Stimulated activated memory B cell treated with anti-CD40 and anti-IgM and Interleukin-4, amounts not matched to agents 10 μg/mL and 1 μg/mL and 100 μg/mL, for 72 hours (primary cell): ENCODE data around the gene PRKAB2.
A peak's percentile ranks its signal among the peaks of the same experiment; 100 is the strongest.
"Not testable (repeated sequence)": the region's sequence is repeated elsewhere in the genome, so short reads cannot be mapped to it uniquely, and the experiment has no call there.

ENCODE experiments used
- ATAC-seq: fragments of 150-1000 bp; cut with Tn5 transposase; 2 replicates; pipeline ENCODE4 v1.10.0; 2021
- H3K27ac Mint-ChIP-seq: one replicate; pipeline ENCODE4 v1.8.0; 2022; ENCODE audit warnings: mild to moderate bottlenecking, mixed read lengths
- H3K27me3 Mint-ChIP-seq: one replicate; pipeline ENCODE4 v1.8.0; 2022; ENCODE audit warnings: mixed read lengths
- H3K36me3 Mint-ChIP-seq: one replicate; pipeline ENCODE4 v1.8.0; 2022; ENCODE audit warnings: mixed read lengths
- H3K4me1 Mint-ChIP-seq: one replicate; pipeline ENCODE4 v1.8.0; 2022; ENCODE audit warnings: mixed read lengths
- H3K4me3 Mint-ChIP-seq: one replicate; pipeline ENCODE4 v1.8.0; 2022; ENCODE audit warnings: mild to moderate bottlenecking, moderate library complexity, mixed read lengths
- H3K9me3 Mint-ChIP-seq: one replicate; pipeline ENCODE4 v1.8.0; 2022; ENCODE audit warnings: mixed read lengths

PRKAB2 gene

GRCh38 chr1:147201786-147202185, 29.5 kb upstream of the PRKAB2 start:
- no peak overlapping the region for H3K4me3 Mint-ChIP-seq
- peaks cover 18% of the 10 kb centered on the region for H3K4me1 Mint-ChIP-seq
- peaks cover 2% of the 10 kb centered on the region for H3K36me3 Mint-ChIP-seq
- ATAC-seq = no peak
- no peaks in the 10 kb centered on the region for H3K9me3 Mint-ChIP-seq
- no peak overlapping the region for H3K27ac Mint-ChIP-seq
- H3K27me3 Mint-ChIP-seq = no peaks in the 10 kb centered on the region

- Mint-ChIP-seq H3K27ac (no peak overlapping the region), H3K4me3 (no peak overlapping the region), H3K27me3 (no peaks in the 10 kb centered on the region), H3K9me3 (no peaks in the 10 kb centered on the region), H3K36me3 (peaks cover 5% of the 10 kb centered on the region), H3K4me1 (peaks cover 18% of the 10 kb centered on the region)
- ATAC-seq = no peak
These were observed 29.0 kb upstream of the PRKAB2 start for GRCh38 chr1:147201276-147201675.

DNA sequence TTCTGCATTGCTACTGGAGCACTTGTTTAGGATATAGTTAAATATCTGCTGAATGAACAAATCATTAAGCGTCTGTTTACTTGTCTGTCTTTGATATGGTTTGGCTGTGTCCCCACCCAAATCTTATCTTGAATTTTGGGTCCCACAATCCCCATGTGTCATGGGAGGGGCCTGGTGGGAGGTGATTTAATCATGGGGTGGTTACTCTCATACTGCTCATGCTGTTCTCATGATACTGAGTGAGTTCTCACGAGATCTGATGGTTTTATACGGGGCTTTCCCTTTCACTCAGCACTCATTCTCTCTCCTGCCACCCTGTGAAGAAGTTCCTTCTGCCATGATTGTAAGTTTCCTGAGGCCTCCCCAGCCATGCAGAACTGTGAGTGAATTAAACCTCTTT, 25.1 kb upstream of the PRKAB2 start:
- not testable (repeated sequence) for H3K9me3 Mint-ChIP-seq, ATAC-seq, H3K4me3 Mint-ChIP-seq, H3K4me1 Mint-ChIP-seq, H3K27me3 Mint-ChIP-seq, H3K27ac Mint-ChIP-seq
- H3K36me3 Mint-ChIP-seq = peaks cover 15% of the 10 kb centered on the region

DNA sequence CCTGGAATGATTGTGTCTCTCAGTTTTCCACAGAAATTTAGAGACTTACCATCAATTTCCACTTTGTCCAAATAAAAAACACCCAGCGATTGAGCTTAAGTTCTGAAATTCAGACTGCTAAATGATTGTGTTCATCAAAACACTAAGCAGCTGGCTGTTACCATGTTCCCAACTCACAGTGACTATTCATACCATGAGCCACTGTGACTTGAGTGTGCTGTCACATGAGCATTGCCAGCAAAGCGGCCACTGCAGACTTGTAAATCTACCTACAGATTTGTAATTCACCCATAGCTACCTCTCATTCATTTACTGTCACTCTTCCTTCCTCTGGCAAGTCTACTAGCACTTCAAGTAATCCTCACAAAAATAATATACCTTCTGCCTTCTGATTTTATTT, 17.2 kb upstream of the PRKAB2 start:
- Mint-ChIP-seq H3K36me3 (peaks cover 9% of the 10 kb centered on the region), H3K27ac (no peak overlapping the region), H3K4me1 (no peaks in the 10 kb centered on the region)

DNA sequence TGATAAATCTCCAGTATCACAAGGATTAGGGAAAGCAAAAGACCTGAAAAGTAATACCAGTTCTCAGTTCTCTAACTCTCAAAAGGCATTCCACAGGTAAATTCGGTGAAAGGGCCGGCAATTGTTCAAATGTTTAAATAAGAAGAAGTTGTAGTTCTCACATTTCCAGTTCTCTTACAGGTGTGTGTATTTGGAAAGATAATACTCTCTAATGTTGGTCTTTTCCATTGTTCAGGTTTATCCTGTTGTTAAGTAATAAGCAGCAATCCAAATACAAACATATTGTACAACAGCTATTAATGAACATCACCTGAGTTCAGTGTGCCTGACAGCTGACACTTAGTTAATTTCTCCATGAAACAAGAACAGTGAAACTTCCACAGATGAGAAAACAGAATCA, 13.2 kb upstream of the PRKAB2 start:
- Mint-ChIP-seq H3K4me1 (no peaks in the 10 kb centered on the region), H3K4me3 (no peak overlapping the region), H3K27me3 (no peaks in the 10 kb centered on the region), H3K9me3 (no peaks in the 10 kb centered on the region), H3K27ac (no peak overlapping the region), H3K36me3 (no peaks in the 10 kb centered on the region)
- no peak for ATAC-seq

More for the DNA sequence above, 17.2 kb upstream of the PRKAB2 start:
- ATAC-seq = no peak
- Mint-ChIP-seq H3K27me3 (no peaks in the 10 kb centered on the region), H3K9me3 (no peaks in the 10 kb centered on the region), H3K4me3 (no peak overlapping the region)

DNA sequence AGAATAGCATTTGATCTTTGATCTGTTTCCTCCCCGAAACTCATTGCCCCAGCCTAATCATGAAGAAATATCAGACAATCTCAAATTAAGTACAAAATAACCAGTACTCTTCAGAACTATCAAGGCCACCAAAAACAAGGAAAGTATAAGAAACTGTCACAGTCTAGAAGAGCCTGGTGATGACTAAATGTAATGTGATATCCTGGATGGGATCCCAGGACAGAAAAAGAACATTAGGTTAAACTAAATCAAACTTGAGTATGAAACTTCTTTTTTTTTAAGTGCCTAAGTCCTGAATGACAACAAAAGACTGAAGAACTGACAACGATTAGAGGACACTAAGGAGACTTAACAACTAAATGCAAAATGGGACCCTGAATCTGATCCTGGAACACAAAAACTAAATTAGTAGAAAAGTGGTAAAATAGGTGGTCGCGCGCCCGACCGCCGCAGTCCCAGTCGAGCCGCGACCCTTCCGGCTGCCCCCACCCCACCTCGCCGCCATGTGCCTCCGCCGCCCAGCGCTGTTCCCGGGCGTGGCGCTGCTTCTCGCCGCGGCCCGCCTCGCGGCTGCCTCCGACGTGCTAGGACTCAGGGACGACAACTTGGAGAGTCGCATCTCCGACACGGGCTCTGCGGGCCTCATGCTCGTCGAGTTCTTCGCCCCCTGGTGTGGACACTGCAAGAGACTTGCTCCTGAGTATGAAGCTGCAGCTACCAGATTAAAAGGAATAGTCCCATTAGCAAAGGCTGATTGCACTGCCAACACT, 5.5 kb upstream of the PRKAB2 start:
- Mint-ChIP-seq H3K4me3 (no peak overlapping the region), H3K36me3 (peaks cover 19% of the 10 kb centered on the region), H3K27ac (no peak overlapping the region), H3K27me3 (no peaks in the 10 kb centered on the region), H3K9me3 (no peaks in the 10 kb centered on the region), H3K4me1 (peaks cover 13% of the 10 kb centered on the region)
- ATAC-seq = peak; percentile 34

DNA sequence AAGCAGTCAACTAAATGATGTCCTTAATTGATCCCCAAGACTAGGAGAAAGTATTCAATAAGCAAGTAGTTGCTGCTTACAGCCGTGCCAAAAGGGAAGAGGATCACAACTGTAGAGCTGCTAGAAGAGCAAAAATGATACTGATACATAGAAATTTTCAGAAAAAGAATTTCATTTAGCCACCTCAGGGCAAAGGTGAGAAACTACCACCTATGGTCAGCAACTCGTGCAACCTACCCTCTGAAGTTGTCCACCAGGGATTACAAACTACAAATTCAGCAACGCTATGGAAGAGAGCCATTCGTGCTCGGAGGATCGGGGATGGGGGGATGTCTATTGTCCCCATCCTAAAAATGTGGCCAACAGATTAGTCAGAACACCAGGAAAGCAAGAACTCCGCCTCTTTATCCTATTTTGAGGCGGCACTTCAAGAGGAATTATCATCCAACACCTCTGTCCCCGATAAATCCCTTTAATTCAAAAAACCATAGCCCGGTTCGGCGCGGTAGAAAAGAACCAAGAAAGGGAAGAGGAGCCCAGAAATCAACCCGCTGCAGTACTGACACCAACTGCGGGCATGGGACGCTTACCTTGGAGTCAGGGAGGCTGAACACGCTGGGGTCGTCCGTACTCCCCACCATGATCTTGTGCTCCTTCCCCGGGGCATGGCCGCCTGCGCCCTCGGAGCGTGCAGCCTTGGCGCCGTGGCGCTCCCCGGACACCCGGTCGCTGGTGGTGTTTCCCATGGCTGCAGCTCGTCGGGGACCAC, 687 bp downstream of the PRKAB2 start:
- Mint-ChIP-seq H3K4me3 (peak overlapping the region; percentile 88), H3K27me3 (no peaks in the 10 kb centered on the region), H3K9me3 (no peaks in the 10 kb centered on the region), H3K27ac (peak overlapping the region; percentile 93), H3K36me3 (peaks cover 13% of the 10 kb centered on the region), H3K4me1 (peaks cover 34% of the 10 kb centered on the region)
- no peak for ATAC-seq

- Mint-ChIP-seq H3K36me3 (peaks cover 17% of the 10 kb centered on the region), H3K9me3 (no peaks in the 10 kb centered on the region), H3K4me3 (no peak overlapping the region), H3K27me3 (no peaks in the 10 kb centered on the region), H3K4me1 (peaks cover 34% of the 10 kb centered on the region), H3K27ac (no peak overlapping the region)
- ATAC-seq = no peak
These were observed 2.2 kb downstream of the PRKAB2 start for GRCh38 chr1:147169840-147170674.

GRCh38 chr1:147169171-147169570, 3.1 kb downstream of the PRKAB2 start:
- no peak for ATAC-seq
- Mint-ChIP-seq H3K4me1 (peaks cover 32% of the 10 kb centered on the region), H3K27me3 (no peaks in the 10 kb centered on the region), H3K36me3 (peaks cover 19% of the 10 kb centered on the region), H3K27ac (no peak overlapping the region), H3K4me3 (no peak overlapping the region), H3K9me3 (no peaks in the 10 kb centered on the region)

- Mint-ChIP-seq H3K36me3 (peaks cover 21% of the 10 kb centered on the region), H3K4me3 (no peak overlapping the region), H3K27ac (no peak overlapping the region), H3K4me1 (peaks cover 28% of the 10 kb centered on the region), H3K9me3 (no peaks in the 10 kb centered on the region), H3K27me3 (no peaks in the 10 kb centered on the region)
- no peak for ATAC-seq
These were observed 3.6 kb downstream of the PRKAB2 start for GRCh38 chr1:147168626-147169058.

DNA sequence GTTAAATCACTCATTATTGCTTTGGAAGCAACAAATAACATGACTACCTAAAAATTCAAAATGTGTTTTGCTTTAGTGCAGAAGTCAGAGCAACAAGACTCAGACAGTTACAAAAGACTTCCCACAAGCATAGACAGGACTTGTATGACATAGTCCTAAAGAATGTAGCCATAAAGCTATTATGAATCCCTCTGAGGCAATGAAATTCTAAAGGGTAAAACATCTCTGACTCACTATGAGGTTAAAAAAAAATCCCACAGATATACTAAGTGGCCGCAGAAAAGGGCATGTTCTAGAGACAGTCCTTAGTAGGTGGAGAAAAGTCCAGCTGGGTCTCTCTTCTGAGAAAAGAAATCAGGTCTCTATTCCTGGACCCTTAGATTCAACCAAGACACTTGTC, 4.9 kb downstream of the PRKAB2 start:
- Mint-ChIP-seq H3K9me3 (no peaks in the 10 kb centered on the region), H3K36me3 (peaks cover 27% of the 10 kb centered on the region), H3K4me3 (no peak overlapping the region), H3K27ac (no peak overlapping the region), H3K27me3 (no peaks in the 10 kb centered on the region), H3K4me1 (peaks cover 21% of the 10 kb centered on the region)
- ATAC-seq = no peak

DNA sequence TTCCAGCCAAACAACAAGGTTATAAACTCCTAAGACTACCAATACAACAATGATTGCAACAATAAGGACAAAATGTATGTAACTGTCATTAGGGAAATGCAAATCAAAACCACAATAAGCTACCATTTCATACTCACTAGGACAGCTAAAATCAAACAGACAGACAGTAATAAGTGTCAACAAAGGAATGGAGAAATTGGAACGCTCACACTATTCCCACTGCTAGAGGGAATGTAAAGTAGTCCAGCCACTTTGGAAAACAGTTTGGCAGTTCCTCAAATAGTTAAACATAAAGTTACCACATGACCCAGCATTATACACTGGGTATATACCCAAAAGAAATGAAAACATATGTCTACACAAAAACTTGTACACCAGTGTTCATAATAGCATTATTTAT, 9.3 kb downstream of the PRKAB2 start:
- no peak for ATAC-seq
- H3K4me1 Mint-ChIP-seq = no peaks in the 10 kb centered on the region
- no peak overlapping the region for H3K4me3 Mint-ChIP-seq
- H3K36me3 Mint-ChIP-seq = peaks cover 62% of the 10 kb centered on the region
- no peak overlapping the region for H3K27ac Mint-ChIP-seq
- H3K9me3 Mint-ChIP-seq = no peaks in the 10 kb centered on the region
- H3K27me3 Mint-ChIP-seq = no peaks in the 10 kb centered on the region

GRCh38 chr1:147162093-147162492, 10.2 kb downstream of the PRKAB2 start:
- no peak overlapping the region for H3K27ac Mint-ChIP-seq
- H3K9me3 Mint-ChIP-seq = no peaks in the 10 kb centered on the region
- no peak overlapping the region for H3K4me3 Mint-ChIP-seq
- H3K27me3 Mint-ChIP-seq = no peaks in the 10 kb centered on the region
- no peak for ATAC-seq
- no peaks in the 10 kb centered on the region for H3K4me1 Mint-ChIP-seq
- H3K36me3 Mint-ChIP-seq = peaks cover 69% of the 10 kb centered on the region

DNA sequence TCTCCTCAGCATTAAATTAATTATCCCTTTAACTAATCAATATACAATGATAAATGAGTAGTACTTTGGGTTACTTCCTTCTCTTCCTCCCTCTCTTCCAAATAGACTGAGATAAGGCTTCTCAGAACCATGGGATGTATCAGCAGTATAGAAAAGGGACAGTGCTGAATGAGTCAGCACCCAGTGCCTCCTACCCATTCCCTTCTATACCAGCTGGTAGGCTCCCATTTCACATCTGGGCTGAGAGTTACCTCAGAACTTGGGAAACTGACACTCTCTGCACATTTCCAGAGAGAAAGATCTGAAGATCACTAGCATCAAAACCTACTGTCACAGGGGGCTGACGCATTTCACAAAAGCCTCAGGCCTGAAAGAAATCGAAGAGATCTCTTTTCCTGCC, 15.2 kb downstream of the PRKAB2 start:
- not testable (repeated sequence) for H3K4me1 Mint-ChIP-seq, H3K9me3 Mint-ChIP-seq, H3K27ac Mint-ChIP-seq, H3K4me3 Mint-ChIP-seq, H3K27me3 Mint-ChIP-seq, ATAC-seq
- H3K36me3 Mint-ChIP-seq = peaks cover 68% of the 10 kb centered on the region

DNA sequence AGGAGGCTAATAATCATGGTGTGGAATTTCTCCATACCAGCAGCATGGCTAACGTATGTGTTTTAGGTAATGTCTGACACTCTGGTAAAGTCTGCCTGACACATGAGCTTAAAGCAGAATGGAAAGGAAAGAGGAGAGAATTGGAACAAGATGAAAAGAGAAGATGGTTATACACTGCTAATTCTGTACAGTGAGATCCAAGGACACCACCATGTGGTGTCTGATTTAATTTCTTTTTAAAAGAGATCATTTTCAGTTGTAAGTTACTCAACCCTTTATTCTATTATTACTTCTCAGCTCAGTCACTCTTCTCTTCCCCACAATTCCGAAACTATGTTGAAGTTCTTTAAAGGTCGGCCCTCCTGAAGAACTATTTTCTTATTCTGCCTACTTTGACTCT, 15.6 kb downstream of the PRKAB2 start:
- Mint-ChIP-seq H3K27me3 (no peaks in the 10 kb centered on the region), H3K36me3 (peaks cover 69% of the 10 kb centered on the region)

More for the DNA sequence above, 15.6 kb downstream of the PRKAB2 start:
- no peak overlapping the region for H3K27ac Mint-ChIP-seq
- H3K4me3 Mint-ChIP-seq = no peak overlapping the region
- no peak for ATAC-seq
- H3K9me3 Mint-ChIP-seq = no peaks in the 10 kb centered on the region
- no peaks in the 10 kb centered on the region for H3K4me1 Mint-ChIP-seq
